Liver (tissue), 9 donors: ENCODE measurements around the gene TUBA1A. TPM values are rescaled to one million over a fixed set of nuclear protein-coding genes. Genes with fewer than 3 reads are reported as not detected.

ENCODE experiments used
- DNase-seq: peaks from one replicate; pipeline ENCODE4 v3.0.0-alpha.2; 2017; ENCODE audit warnings: low spot score
- H3K27ac ChIP-seq, 2 donors: one replicate each; pipeline ENCODE4 v1.7.0; 2013; ENCODE audit warnings: inconsistent platforms in 2 of 2, low read length in 2 of 2, control low read depth in 1 of 2, low read depth in 1 of 2, mild to moderate bottlenecking in 1 of 2
- H3K27me3 ChIP-seq, 4 donors: one replicate each; pipeline versions ENCODE4 v1.6.1 to v1.7.0; 2013; ENCODE audit warnings: low read length in 3 of 4, inconsistent platforms in 1 of 4, mild to moderate bottlenecking in 1 of 4, moderate library complexity in 1 of 4; ENCODE audit not compliant: control insufficient read depth in 4 of 4, insufficient read depth in 4 of 4
- H3K36me3 ChIP-seq, 4 donors: one replicate each; pipeline versions ENCODE4 v1.6.1 to v1.7.0; 2013; ENCODE audit warnings: low read length in 3 of 4, mild to moderate bottlenecking in 3 of 4, low read depth in 1 of 4, moderate library complexity in 1 of 4; ENCODE audit not compliant: control insufficient read depth in 4 of 4, insufficient read depth in 3 of 4
- H3K4me1 ChIP-seq, 4 donors: one replicate each; pipeline versions ENCODE4 v1.6.1 to v1.7.0; 2013; ENCODE audit warnings: low read length in 3 of 4, mild to moderate bottlenecking in 3 of 4, moderate library complexity in 1 of 4; ENCODE audit not compliant: control insufficient read depth in 4 of 4, insufficient read depth in 4 of 4
- H3K4me3 ChIP-seq, 3 donors: one replicate each; pipeline versions ENCODE4 v1.6.1 to v1.7.0; 2013; ENCODE audit warnings: low read length in 3 of 3, control low read depth in 1 of 3, low read depth in 1 of 3, mild to moderate bottlenecking in 1 of 3
- H3K9ac ChIP-seq, 2 donors: one replicate each; pipeline ENCODE4 v1.7.0; 2013; ENCODE audit warnings: low read length in 2 of 2, mild to moderate bottlenecking in 2 of 2, moderate library complexity in 2 of 2, control low read depth in 1 of 2, low read depth in 1 of 2
- H3K9me3 ChIP-seq, 4 donors: one replicate each; pipeline versions ENCODE4 v1.6.1 to v1.7.0; 2013; ENCODE audit warnings: low read length in 3 of 4; ENCODE audit not compliant: control insufficient read depth in 4 of 4
- EGR1 ChIP-seq, 2 donors: IDR thresholded peaks; 2 replicates each; pipeline ENCODE4 v1.6.1; 2016 to 2018; ENCODE audit warnings: antibody characterized with exemption in 2 of 2, low read depth in 2 of 2
- FOXA2 ChIP-seq: IDR thresholded peaks from 2 replicates; pipeline ENCODE4 v1.6.1; 2016; ENCODE audit warnings: antibody characterized with exemption
- GABPA ChIP-seq, 2 donors: IDR thresholded peaks in 1 of 2; conservative IDR thresholded peaks in 1 of 2; 2 replicates each; pipeline ENCODE4 v1.6.1; 2016; ENCODE audit warnings: antibody characterized with exemption in 2 of 2, mild to moderate bottlenecking in 1 of 2, moderate library complexity in 1 of 2
- HNF4G ChIP-seq: IDR thresholded peaks from 2 replicates; pipeline ENCODE4 v1.6.1; 2016; ENCODE audit warnings: antibody characterized with exemption
- JUND ChIP-seq, 2 donors: IDR thresholded peaks; 2 replicates each; pipeline ENCODE4 v1.6.1; 2016; ENCODE audit warnings: antibody characterized with exemption in 2 of 2
- NR2F2 ChIP-seq: IDR thresholded peaks from 2 replicates; pipeline ENCODE4 v1.6.1; 2016; ENCODE audit warnings: antibody characterized with exemption
- RAD21 ChIP-seq, 2 donors: IDR thresholded peaks; 2 replicates each; pipeline ENCODE4 v1.6.1; 2016; ENCODE audit warnings: antibody characterized with exemption in 2 of 2, mild to moderate bottlenecking in 2 of 2
- RXRA ChIP-seq, 2 donors: IDR thresholded peaks; 2 replicates each; pipeline ENCODE4 v1.6.1; 2017 to 2018; ENCODE audit warnings: antibody characterized with exemption in 2 of 2, mild to moderate bottlenecking in 1 of 2
- YY1 ChIP-seq: IDR thresholded peaks from 2 replicates; pipeline ENCODE4 v1.6.1; 2016; ENCODE audit warnings: antibody characterized with exemption, mild to moderate bottlenecking
- WGBS: extraction: QIAGEN DNeasy Blood & Tissue Kit; methylation state at CpG from one replicate; pipeline ENCODE4 v1.1.7; 2013; 5-methylcytosine and 5-hydroxymethylcytosine counted together
- polyA plus RNA-seq, 2 donors: library from polyadenylated mRNA; stranded (reverse) in 1 of 2; unstranded in 1 of 2; fragments of 200-250 nt in 1 of 2; fragments of >200 nt in 1 of 2; fragmentation: Nextera tagmentation in 1 of 2; extraction: Ambion mirVana in 1 of 2; gene quantifications; one replicate each; pipeline versions ENCODE4 v1.2.1 to v1.2.3, GENCODE V29; 2013 to 2015
- total RNA-seq, 2 donors: library from RNA; depleted of rRNA; stranded (reverse); fragments of >200 nt; gene quantifications; one replicate each; pipeline ENCODE4 v1.2.3, GENCODE V29; 2014
- TF ChIP-seq, protein P1 (sequence below): IDR thresholded peaks from 2 replicates; pipeline ENCODE4 v1.6.1; 2016; ENCODE audit warnings: antibody characterized with exemption
- TF ChIP-seq, protein P2 (sequence below): IDR thresholded peaks from 2 replicates; pipeline ENCODE4 v1.6.1; 2016; ENCODE audit warnings: antibody characterized with exemption
- TF ChIP-seq, protein P3 (sequence below): IDR thresholded peaks from 2 replicates; pipeline ENCODE4 v1.6.1; 2016; ENCODE audit warnings: antibody characterized with exemption, mild to moderate bottlenecking
- donor health status: healthy.
- donor health status: healthy.
- donor health status: healthy.
- donor health status: healthy.
- donor health status: healthy.

The TUBA1A gene
- total and polyA plus RNA-seq, 4 donors: 4.2 to 28.0 (median 16.2) TPM

DNA sequence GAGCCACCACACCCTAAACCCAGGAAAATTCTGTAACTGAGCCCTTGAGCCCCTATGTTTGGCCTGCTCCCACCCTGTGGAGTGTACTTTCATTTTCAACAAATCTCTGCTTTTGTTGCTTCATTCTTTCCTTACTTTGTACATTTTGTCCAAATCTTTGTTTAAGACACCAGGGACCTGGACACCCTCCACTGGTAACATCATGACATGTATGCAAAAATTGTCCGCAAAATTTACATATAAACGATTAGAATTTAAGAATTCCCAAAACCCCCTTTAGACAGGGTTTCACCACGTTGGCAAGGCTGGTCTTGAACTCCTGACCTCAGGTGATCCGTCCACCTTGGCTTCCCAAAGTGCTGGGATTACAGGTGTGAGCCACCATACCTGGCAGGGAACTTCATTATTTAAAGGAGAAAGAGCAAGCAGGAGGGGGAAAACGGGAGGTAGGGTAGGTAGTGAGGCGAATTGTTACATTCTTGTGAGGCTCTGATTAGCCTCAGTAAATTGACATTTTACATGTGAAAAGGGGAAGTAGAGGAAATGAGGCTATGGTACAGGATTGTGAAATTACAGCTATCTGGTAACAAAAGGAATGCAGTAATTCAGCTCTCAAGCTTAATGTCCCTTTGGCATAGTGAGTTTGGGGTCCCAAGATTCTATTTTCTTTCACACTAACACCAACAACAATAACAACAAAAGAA is 27.6 kb downstream of the TUBA1A start:
- no peak overlapping the region for H3K4me3 ChIP-seq
- TF ChIP-seq RAD21 (IDR thresholded peaks at IDR 0.05): no peak
- no peak for TF ChIP-seq RXRA (IDR thresholded peaks at IDR 0.05)
- TF ChIP-seq, protein P1, sequence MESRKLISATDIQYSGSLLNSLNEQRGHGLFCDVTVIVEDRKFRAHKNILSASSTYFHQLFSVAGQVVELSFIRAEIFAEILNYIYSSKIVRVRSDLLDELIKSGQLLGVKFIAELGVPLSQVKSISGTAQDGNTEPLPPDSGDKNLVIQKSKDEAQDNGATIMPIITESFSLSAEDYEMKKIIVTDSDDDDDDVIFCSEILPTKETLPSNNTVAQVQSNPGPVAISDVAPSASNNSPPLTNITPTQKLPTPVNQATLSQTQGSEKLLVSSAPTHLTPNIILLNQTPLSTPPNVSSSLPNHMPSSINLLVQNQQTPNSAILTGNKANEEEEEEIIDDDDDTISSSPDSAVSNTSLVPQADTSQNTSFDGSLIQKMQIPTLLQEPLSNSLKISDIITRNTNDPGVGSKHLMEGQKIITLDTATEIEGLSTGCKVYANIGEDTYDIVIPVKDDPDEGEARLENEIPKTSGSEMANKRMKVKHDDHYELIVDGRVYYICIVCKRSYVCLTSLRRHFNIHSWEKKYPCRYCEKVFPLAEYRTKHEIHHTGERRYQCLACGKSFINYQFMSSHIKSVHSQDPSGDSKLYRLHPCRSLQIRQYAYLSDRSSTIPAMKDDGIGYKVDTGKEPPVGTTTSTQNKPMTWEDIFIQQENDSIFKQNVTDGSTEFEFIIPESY: no peak
- TF ChIP-seq HNF4G: no peak
- TF ChIP-seq GABPA (IDR thresholded peaks at IDR 0.05 in 1 of 2, conservative IDR thresholded peaks at IDR 0.05 in 1 of 2): no peak
- no peak for TF ChIP-seq FOXA2
- no peak for TF ChIP-seq EGR1 (IDR thresholded peaks at IDR 0.05; ENCODE audit: low read depth in 2 of 2)
- TF ChIP-seq, protein P2, sequence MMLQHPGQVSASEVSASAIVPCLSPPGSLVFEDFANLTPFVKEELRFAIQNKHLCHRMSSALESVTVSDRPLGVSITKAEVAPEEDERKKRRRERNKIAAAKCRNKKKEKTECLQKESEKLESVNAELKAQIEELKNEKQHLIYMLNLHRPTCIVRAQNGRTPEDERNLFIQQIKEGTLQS: no peak
- no peak for TF ChIP-seq YY1
- H3K36me3 ChIP-seq: no peaks in the 10 kb centered on the region
- no peaks in the 10 kb centered on the region for H3K9me3 ChIP-seq
- 73% methylated on average over 6 of the region's 6 CpGs for WGBS
- no peaks in the 10 kb centered on the region for H3K4me1 ChIP-seq
- no peak overlapping the region for H3K27ac ChIP-seq
- H3K27me3 ChIP-seq: no peaks in the 10 kb centered on the region
- DNase-seq: no peak
- H3K9ac ChIP-seq: no peak overlapping the region

DNA sequence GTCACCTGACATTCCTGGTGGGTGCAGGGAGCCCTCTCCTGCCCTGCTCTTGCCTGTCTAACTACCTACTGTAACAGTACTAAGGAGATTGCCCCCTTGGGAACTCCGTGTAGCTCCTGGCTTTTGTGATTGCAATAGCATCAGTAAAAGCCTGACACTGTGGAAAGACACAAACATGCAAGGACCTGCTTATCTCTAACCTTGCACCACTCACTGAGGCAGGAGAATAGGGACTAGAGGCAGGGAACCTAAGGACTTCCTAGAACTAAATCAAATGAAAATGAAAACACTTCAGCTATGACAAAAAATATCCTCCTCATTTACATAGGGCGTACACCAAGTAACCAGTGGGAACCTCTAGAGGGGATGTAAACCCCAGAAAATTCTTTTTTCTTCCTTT is 28.5 kb downstream of the TUBA1A start:
- Histone ChIP-seq H3K27ac (no peak overlapping the region), H3K4me1 (no peaks in the 10 kb centered on the region), H3K9me3 (no peaks in the 10 kb centered on the region), H3K36me3 (no peaks in the 10 kb centered on the region), H3K27me3 (no peaks in the 10 kb centered on the region), H3K9ac (no peak overlapping the region), H3K4me3 (no peak overlapping the region)
- TF ChIP-seq JUND (IDR thresholded peaks at IDR 0.05) (no peak), RAD21 (IDR thresholded peaks at IDR 0.05) (no peak), GABPA (IDR thresholded peaks at IDR 0.05 in 1 of 2, conservative IDR thresholded peaks at IDR 0.05 in 1 of 2) (no peak)
- no peak for DNase-seq
- 84% methylated on average over 2 of the region's 2 CpGs for WGBS

DNA sequence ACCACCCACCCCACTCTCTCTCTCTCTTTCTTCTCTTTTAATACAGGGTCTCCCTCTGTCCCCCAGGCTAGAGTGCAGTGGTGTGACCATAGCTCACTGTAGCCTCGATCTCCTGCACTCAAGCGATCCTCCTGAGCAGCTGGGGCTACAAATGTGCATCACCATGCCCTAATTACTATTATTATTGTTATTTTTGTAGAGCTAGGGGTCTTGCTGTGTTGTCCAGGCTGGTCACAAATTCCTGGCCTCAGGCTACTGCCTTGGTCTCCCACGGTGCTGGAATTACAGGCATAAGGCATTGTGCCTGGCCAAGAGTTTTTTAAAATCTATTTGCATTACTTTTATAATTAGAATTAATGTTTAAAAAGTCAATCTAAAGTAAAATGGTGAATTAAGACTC is 34.7 kb downstream of the TUBA1A start:
- Histone ChIP-seq H3K9ac (no peak overlapping the region), H3K9me3 (no peaks in the 10 kb centered on the region), H3K27ac (no peak overlapping the region), H3K4me1 (no peaks in the 10 kb centered on the region), H3K27me3 (no peaks in the 10 kb centered on the region), H3K4me3 (no peak overlapping the region), H3K36me3 (no peaks in the 10 kb centered on the region)
- TF ChIP-seq NR2F2: no peak
- TF ChIP-seq, protein P3, sequence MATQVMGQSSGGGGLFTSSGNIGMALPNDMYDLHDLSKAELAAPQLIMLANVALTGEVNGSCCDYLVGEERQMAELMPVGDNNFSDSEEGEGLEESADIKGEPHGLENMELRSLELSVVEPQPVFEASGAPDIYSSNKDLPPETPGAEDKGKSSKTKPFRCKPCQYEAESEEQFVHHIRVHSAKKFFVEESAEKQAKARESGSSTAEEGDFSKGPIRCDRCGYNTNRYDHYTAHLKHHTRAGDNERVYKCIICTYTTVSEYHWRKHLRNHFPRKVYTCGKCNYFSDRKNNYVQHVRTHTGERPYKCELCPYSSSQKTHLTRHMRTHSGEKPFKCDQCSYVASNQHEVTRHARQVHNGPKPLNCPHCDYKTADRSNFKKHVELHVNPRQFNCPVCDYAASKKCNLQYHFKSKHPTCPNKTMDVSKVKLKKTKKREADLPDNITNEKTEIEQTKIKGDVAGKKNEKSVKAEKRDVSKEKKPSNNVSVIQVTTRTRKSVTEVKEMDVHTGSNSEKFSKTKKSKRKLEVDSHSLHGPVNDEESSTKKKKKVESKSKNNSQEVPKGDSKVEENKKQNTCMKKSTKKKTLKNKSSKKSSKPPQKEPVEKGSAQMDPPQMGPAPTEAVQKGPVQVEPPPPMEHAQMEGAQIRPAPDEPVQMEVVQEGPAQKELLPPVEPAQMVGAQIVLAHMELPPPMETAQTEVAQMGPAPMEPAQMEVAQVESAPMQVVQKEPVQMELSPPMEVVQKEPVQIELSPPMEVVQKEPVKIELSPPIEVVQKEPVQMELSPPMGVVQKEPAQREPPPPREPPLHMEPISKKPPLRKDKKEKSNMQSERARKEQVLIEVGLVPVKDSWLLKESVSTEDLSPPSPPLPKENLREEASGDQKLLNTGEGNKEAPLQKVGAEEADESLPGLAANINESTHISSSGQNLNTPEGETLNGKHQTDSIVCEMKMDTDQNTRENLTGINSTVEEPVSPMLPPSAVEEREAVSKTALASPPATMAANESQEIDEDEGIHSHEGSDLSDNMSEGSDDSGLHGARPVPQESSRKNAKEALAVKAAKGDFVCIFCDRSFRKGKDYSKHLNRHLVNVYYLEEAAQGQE: no peak
- no peak for TF ChIP-seq GABPA (IDR thresholded peaks at IDR 0.05 in 1 of 2, conservative IDR thresholded peaks at IDR 0.05 in 1 of 2)
- no peak for DNase-seq
- WGBS: 88% methylated on average over 3 of the region's 3 CpGs
